ENCODE data around the gene PCBP3. TPM values are rescaled to one million over a fixed set of nuclear protein-coding genes. Genes with fewer than 3 reads are reported as not detected.

PCBP3 gene
- total RNA-seq, 2 experiments from 2014 or later, result 1.3 to 1.4 TPM

- no peak for ATAC-seq
- H3K27ac Mint-ChIP-seq, result no peak overlapping the region
- CTCF ChIA-PET, result no interaction called here
- H3K9me3 Mint-ChIP-seq (ENCODE audit: insufficient read depth), result no peaks in the 10 kb centered on the region
- H3K36me3 Mint-ChIP-seq (ENCODE audit: low read depth), result no peaks in the 10 kb centered on the region
- H3K4me3 Mint-ChIP-seq, result no peak overlapping the region
- DNase-seq, result no peak
- peaks cover 12% of the 10 kb centered on the region for H3K4me1 Mint-ChIP-seq (ENCODE audit: low read depth)
- H3K27me3 Mint-ChIP-seq (ENCODE audit: low read depth), result peaks cover 6% of the 10 kb centered on the region
- POLR2A ChIA-PET, result no interaction called here
Observed at GRCh38 chr21:45630876-45631275, 12.6 kb upstream of the PCBP3 start.

GRCh38 chr21:45631540-45631939, 12.0 kb upstream of the PCBP3 start:
- peaks cover 12% of the 10 kb centered on the region for H3K4me1 Mint-ChIP-seq (ENCODE audit: low read depth)
- POLR2A ChIA-PET, result no interaction called here
- no peak overlapping the region for H3K27ac Mint-ChIP-seq
- H3K36me3 Mint-ChIP-seq (ENCODE audit: low read depth), result no peaks in the 10 kb centered on the region
- ATAC-seq, result no peak
- no peak overlapping the region for H3K4me3 Mint-ChIP-seq
- no peak for DNase-seq
- H3K27me3 Mint-ChIP-seq (ENCODE audit: low read depth), result peaks cover 6% of the 10 kb centered on the region
- CTCF ChIA-PET, result no interaction called here
- H3K9me3 Mint-ChIP-seq (ENCODE audit: insufficient read depth), result no peaks in the 10 kb centered on the region

GRCh38 chr21:45632160-45632559, 11.4 kb upstream of the PCBP3 start:
- ATAC-seq (no peak), DNase-seq (peak; percentile 20)
- no peaks in the 10 kb centered on the region for H3K36me3 Mint-ChIP-seq (ENCODE audit: low read depth)
- H3K9me3 Mint-ChIP-seq (ENCODE audit: insufficient read depth), result no peaks in the 10 kb centered on the region
- POLR2A ChIA-PET, result no interaction called here
- peaks cover 12% of the 10 kb centered on the region for H3K4me1 Mint-ChIP-seq (ENCODE audit: low read depth)
- no peak overlapping the region for H3K27ac Mint-ChIP-seq
- CTCF ChIA-PET, result no interaction called here
- H3K4me3 Mint-ChIP-seq, result no peak overlapping the region
- peaks cover 6% of the 10 kb centered on the region for H3K27me3 Mint-ChIP-seq (ENCODE audit: low read depth)

GRCh38 chr21:45632637-45633251, 10.8 kb upstream of the PCBP3 start:
- Mint-ChIP-seq H3K4me1 (ENCODE audit: low read depth) (peaks cover 12% of the 10 kb centered on the region), H3K27me3 (ENCODE audit: low read depth) (peaks cover 6% of the 10 kb centered on the region), H3K27ac (no peak overlapping the region), H3K4me3 (no peak overlapping the region), H3K9me3 (ENCODE audit: insufficient read depth) (no peaks in the 10 kb centered on the region), H3K36me3 (ENCODE audit: low read depth) (no peaks in the 10 kb centered on the region)
- POLR2A ChIA-PET, result no interaction called here
- ATAC-seq, result no peak
- peak; percentile 17 for DNase-seq
- CTCF ChIA-PET, result no interaction called here

GRCh38 chr21:45634511-45635183, 8.9 kb upstream of the PCBP3 start:
- CTCF ChIA-PET, result no interaction called here
- ATAC-seq (no peak), DNase-seq (no peak)
- Mint-ChIP-seq H3K27ac (no peak overlapping the region), H3K36me3 (ENCODE audit: low read depth) (no peaks in the 10 kb centered on the region), H3K27me3 (ENCODE audit: low read depth) (no peaks in the 10 kb centered on the region), H3K9me3 (ENCODE audit: insufficient read depth) (no peaks in the 10 kb centered on the region), H3K4me3 (no peak overlapping the region), H3K4me1 (ENCODE audit: low read depth) (peaks cover 12% of the 10 kb centered on the region)
- POLR2A ChIA-PET, result no interaction called here

GRCh38 chr21:45635271-45636151, 8.0 kb upstream of the PCBP3 start:
- peaks cover 19% of the 10 kb centered on the region for H3K4me1 Mint-ChIP-seq (ENCODE audit: low read depth)
- no peak overlapping the region for H3K27ac Mint-ChIP-seq
- no peak for DNase-seq
- H3K36me3 Mint-ChIP-seq (ENCODE audit: low read depth), result no peaks in the 10 kb centered on the region
- no peaks in the 10 kb centered on the region for H3K27me3 Mint-ChIP-seq (ENCODE audit: low read depth)
- H3K9me3 Mint-ChIP-seq (ENCODE audit: insufficient read depth), result no peaks in the 10 kb centered on the region
- ChIA-PET CTCF (no interaction called here), POLR2A (no interaction called here)
- ATAC-seq, result no peak
- H3K4me3 Mint-ChIP-seq, result no peak overlapping the region

GRCh38 chr21:45636459-45636858, 7.1 kb upstream of the PCBP3 start:
- Mint-ChIP-seq H3K9me3 (ENCODE audit: insufficient read depth) (no peaks in the 10 kb centered on the region), H3K36me3 (ENCODE audit: low read depth) (no peaks in the 10 kb centered on the region), H3K27ac (no peak overlapping the region), H3K27me3 (ENCODE audit: low read depth) (no peaks in the 10 kb centered on the region), H3K4me1 (ENCODE audit: low read depth) (peaks cover 23% of the 10 kb centered on the region), H3K4me3 (no peak overlapping the region)
- no peak for DNase-seq
- no peak for ATAC-seq
- ChIA-PET CTCF (no interaction called here), POLR2A (no interaction called here)

- CTCF ChIA-PET, result no interaction called here
- peak; percentile 45 for ATAC-seq
Observed at GRCh38 chr21:45636951-45637646, 6.4 kb upstream of the PCBP3 start.

GRCh38 chr21:45637883-45638282, 5.6 kb upstream of the PCBP3 start:
- CTCF ChIA-PET, result no interaction called here
- Mint-ChIP-seq H3K4me1 (ENCODE audit: low read depth) (peaks cover 16% of the 10 kb centered on the region), H3K4me3 (no peak overlapping the region), H3K27me3 (ENCODE audit: low read depth) (no peaks in the 10 kb centered on the region), H3K27ac (no peak overlapping the region), H3K9me3 (ENCODE audit: insufficient read depth) (no peaks in the 10 kb centered on the region), H3K36me3 (ENCODE audit: low read depth) (no peaks in the 10 kb centered on the region)
- POLR2A ChIA-PET, result interaction anchor here (0.7 kb wide), 1 partner anchor 37 kb away, joined by 3 read pairs; no protein-coding TSS in a partner anchor
- no peak for ATAC-seq
- DNase-seq, result no peak

More at GRCh38 chr21:45636951-45637646, 6.4 kb upstream of the PCBP3 start:
- Mint-ChIP-seq H3K27me3 (ENCODE audit: low read depth) (no peaks in the 10 kb centered on the region), H3K4me3 (no peak overlapping the region), H3K27ac (no peak overlapping the region), H3K9me3 (ENCODE audit: insufficient read depth) (no peaks in the 10 kb centered on the region), H3K36me3 (ENCODE audit: low read depth) (no peaks in the 10 kb centered on the region), H3K4me1 (ENCODE audit: low read depth) (peaks cover 24% of the 10 kb centered on the region)
- POLR2A ChIA-PET, result interaction anchor here (0.7 kb wide), 1 partner anchor 36 kb away, joined by 3 read pairs; no protein-coding TSS in a partner anchor
- DNase-seq, result no peak

- Mint-ChIP-seq H3K36me3 (ENCODE audit: low read depth) (no peaks in the 10 kb centered on the region), H3K4me3 (no peak overlapping the region), H3K27me3 (ENCODE audit: low read depth) (no peaks in the 10 kb centered on the region), H3K9me3 (ENCODE audit: insufficient read depth) (no peaks in the 10 kb centered on the region), H3K27ac (no peak overlapping the region), H3K4me1 (ENCODE audit: low read depth) (peaks cover 16% of the 10 kb centered on the region)
- no peak for DNase-seq
- POLR2A ChIA-PET, result no interaction called here
- CTCF ChIA-PET, result no interaction called here
- no peak for ATAC-seq
Observed at GRCh38 chr21:45638707-45639106, 4.8 kb upstream of the PCBP3 start.

GRCh38 chr21:45639206-45640000, 4.1 kb upstream of the PCBP3 start:
- ATAC-seq (no peak), DNase-seq (no peak)
- Mint-ChIP-seq H3K36me3 (ENCODE audit: low read depth) (no peaks in the 10 kb centered on the region), H3K27me3 (ENCODE audit: low read depth) (peaks cover 2% of the 10 kb centered on the region), H3K27ac (no peak overlapping the region), H3K4me3 (no peak overlapping the region), H3K9me3 (ENCODE audit: insufficient read depth) (no peaks in the 10 kb centered on the region), H3K4me1 (ENCODE audit: low read depth) (peaks cover 18% of the 10 kb centered on the region)
- CTCF ChIA-PET, result interaction anchor here (1.1 kb wide), 1 partner anchor 11 kb away, joined by 3 read pairs; no protein-coding TSS in a partner anchor
- POLR2A ChIA-PET, result no interaction called here

Measured in activated CD8-positive, alpha-beta T cell treated with anti-CD3 and anti-CD28 coated beads, Interleukin-2, amount 10 ng/mL, durations not matched to agents 7 days and 5 days (primary cell).